Gastroesophageal sphincter (tissue), 4 donors: Measurements from ENCODE around the gene GHRH. TPM values are rescaled to one million over a fixed set of nuclear protein-coding genes. Genes with fewer than 3 reads are reported as not detected.
A peak's percentile ranks its signal among the peaks of the same experiment; 100 is the strongest.

Source experiments
- ATAC-seq: fragments of 150-250 bp; one replicate; pipeline ENCODE4 v1.9.1; 2016; ENCODE audit warnings: mild to moderate bottlenecking, moderate library complexity
- H3K27ac ChIP-seq, 4 donors: fragments of 200-600 bp; sonication (generic) in 3 of 4; 1 replicate in 3 of 4; 2 replicates in 1 of 4; pipeline ENCODE4 v1.5.1; 2016 to 2019
- H3K27me3 ChIP-seq: fragments of 200-600 bp; sonication (generic); one replicate; pipeline ENCODE4 v1.5.1; 2019
- H3K36me3 ChIP-seq, 2 donors: fragments of 200-600 bp; sonication (generic); one replicate each; pipeline ENCODE4 v1.5.1; 2019; ENCODE audit warnings: control low read depth in 1 of 2
- H3K4me1 ChIP-seq, 3 donors: fragments of 200-600 bp; sonication (generic); 1 replicate in 2 of 3; 2 replicates in 1 of 3; pipeline ENCODE4 v1.5.1; 2016 to 2019; ENCODE audit warnings: control low read depth in 2 of 3
- H3K4me3 ChIP-seq, 2 donors: fragments of 200-600 bp; sonication (generic); one replicate each; pipeline ENCODE4 v1.5.1; 2019; ENCODE audit warnings: mild to moderate bottlenecking in 1 of 2, moderate library complexity in 1 of 2
- H3K9me3 ChIP-seq, 3 donors: fragments of 200-600 bp; sonication (generic); one replicate each; pipeline ENCODE4 v1.5.1; 2017 to 2019; ENCODE audit warnings: control low read depth in 2 of 3
- CTCF ChIP-seq, 4 experiments: fragments of 200-600 bp in 2 of 4; fragments of 450-650 bp in 2 of 4; sonication (generic) in 1 of 4; IDR thresholded peaks; one replicate each; pipeline ENCODE4 v1.5.1; 2017 to 2019; ENCODE audit warnings: antibody characterized with exemption in 4 of 4, mild to moderate bottlenecking in 2 of 4, moderate library complexity in 2 of 4
- EP300 ChIP-seq: sonication (generic); formaldehyde crosslinking; IDR thresholded peaks from one replicate; pipeline ENCODE4 v1.6.1; 2017; ENCODE audit warnings: antibody characterized with exemption, mild to moderate bottlenecking
- POLR2A ChIP-seq, 2 donors: fragments of 450-650 bp; IDR thresholded peaks; one replicate each; pipeline ENCODE4 v1.6.1; 2017; ENCODE audit warnings: antibody characterized with exemption in 2 of 2, mild to moderate bottlenecking in 2 of 2, moderate library complexity in 1 of 2
- POLR2AphosphoS5 ChIP-seq: sonication (generic); formaldehyde crosslinking; IDR thresholded peaks from one replicate; pipeline ENCODE4 v1.6.1; 2017; ENCODE audit warnings: antibody characterized with exemption
- WGBS, 2 donors: methylation state at CpG; one replicate each; pipeline ENCODE4 v1.1.5; 2018; ENCODE audit warnings: low coverage in 1 of 2; 5-methylcytosine and 5-hydroxymethylcytosine counted together
- total RNA-seq, 4 donors: library from RNA; depleted of rRNA; stranded (reverse); fragments of >200 nt; gene quantifications; one replicate each; pipeline ENCODE4 v1.1.0, GENCODE V29; 2016

The GHRH gene
- total RNA-seq, 4 donors from 2014 or later: not detected

- Histone ChIP-seq H3K27ac (no peak overlapping the region), H3K27me3 (no peaks in the 10 kb centered on the region), H3K4me1 (peaks cover 0 to 30% (median 7%) of the 10 kb centered on the region in 3 donors), H3K9me3 (no peaks in the 10 kb centered on the region), H3K36me3 (peaks cover 0 to 100% of the 10 kb centered on the region in 2 donors), H3K4me3 (no peak overlapping the region)
- ATAC-seq: no peak
- 79 to 100% methylated on average over 1 to 4 of the region's 4 CpGs for WGBS, 2 donors
- TF ChIP-seq POLR2A (IDR thresholded peaks at IDR 0.05) (no peak), CTCF (IDR thresholded peaks at IDR 0.05) (no peak), POLR2AphosphoS5 (no peak)
These were observed 25.2 kb downstream of the GHRH start for GRCh38 chr20:37236462-37236861.

GRCh38 chr20:37235065-37235464, 26.5 kb downstream of the GHRH start:
- Histone ChIP-seq H3K4me1 (peaks cover 0 to 16% (median 7%) of the 10 kb centered on the region in 3 donors), H3K36me3 (peaks cover 0 to 100% of the 10 kb centered on the region in 2 donors), H3K27me3 (no peaks in the 10 kb centered on the region), H3K4me3 (no peak overlapping the region), H3K27ac (no peak overlapping the region), H3K9me3 (no peaks in the 10 kb centered on the region)
- WGBS, 2 donors: 63% methylated on average over 6 of the region's 6 CpGs; no CpG with 5 or more reads in 1 of the 2 donors
- ATAC-seq: no peak
- TF ChIP-seq EP300: no peak

- peaks cover 0 to 100% of the 10 kb centered on the region in 2 donors for H3K36me3 ChIP-seq
- no peak for TF ChIP-seq EP300
- TF ChIP-seq CTCF (IDR thresholded peaks at IDR 0.05): no peak
- no peak for TF ChIP-seq POLR2AphosphoS5
- no peak for TF ChIP-seq POLR2A (IDR thresholded peaks at IDR 0.05)
- H3K9me3 ChIP-seq: no peaks in the 10 kb centered on the region
- H3K4me1 ChIP-seq: peaks cover 0 to 14% (median 7%) of the 10 kb centered on the region in 3 donors
- H3K27ac ChIP-seq: no peak overlapping the region
- H3K4me3 ChIP-seq: no peak overlapping the region
- 86 to 93% methylated on average over 5 of the region's 5 CpGs for whole genome bisulfite sequencing, 2 donors
- no peak for ATAC-seq
- no peaks in the 10 kb centered on the region for H3K27me3 ChIP-seq
These were observed 27.4 kb downstream of the GHRH start for GRCh38 chr20:37234254-37234581.

GRCh38 chr20:37233548-37234253, 27.9 kb downstream of the GHRH start:
- Histone ChIP-seq H3K4me1 (peaks cover 0 to 14% (median 2%) of the 10 kb centered on the region in 3 donors), H3K9me3 (no peaks in the 10 kb centered on the region), H3K27ac (no peak overlapping the region), H3K36me3 (peaks cover 0 to 100% of the 10 kb centered on the region in 2 donors), H3K27me3 (no peaks in the 10 kb centered on the region), H3K4me3 (no peak overlapping the region)
- TF ChIP-seq EP300: no peak
- no peak for TF ChIP-seq CTCF (IDR thresholded peaks at IDR 0.05)
- TF ChIP-seq POLR2AphosphoS5: no peak
- no peak for TF ChIP-seq POLR2A (IDR thresholded peaks at IDR 0.05)
- WGBS, 2 donors: 86 to 88% methylated on average over 10 of the region's 10 CpGs
- no peak for ATAC-seq

GRCh38 chr20:37231947-37232630, 29.5 kb downstream of the GHRH start:
- no peak overlapping the region for H3K27ac ChIP-seq
- WGBS, 2 donors: 80 to 94% methylated on average over 2 to 3 of the region's 13 CpGs
- ATAC-seq: no peak
- no peak overlapping the region for H3K4me3 ChIP-seq
- no peaks in the 10 kb centered on the region for H3K9me3 ChIP-seq
- H3K27me3 ChIP-seq: no peaks in the 10 kb centered on the region
- H3K36me3 ChIP-seq: peaks cover 0 to 100% of the 10 kb centered on the region in 2 donors
- H3K4me1 ChIP-seq: peaks cover 8 to 24% (median 16%) of the 10 kb centered on the region in 3 donors
- no peak for TF ChIP-seq CTCF (IDR thresholded peaks at IDR 0.05)
- TF ChIP-seq POLR2A (IDR thresholded peaks at IDR 0.05): peak in 1 of 2 donors; percentile 10
